ENCODE measurements around the gene MT1G. TPM values are rescaled to one million over a fixed set of nuclear protein-coding genes. Genes with fewer than 3 reads are reported as not detected.
"Not testable (repeated sequence)": the region's sequence is repeated elsewhere in the genome, so short reads cannot be mapped to it uniquely, and the experiment has no call there.

Gene MT1G
- total RNA-seq, 1 donor from 2014 or later, result not detected

DNA sequence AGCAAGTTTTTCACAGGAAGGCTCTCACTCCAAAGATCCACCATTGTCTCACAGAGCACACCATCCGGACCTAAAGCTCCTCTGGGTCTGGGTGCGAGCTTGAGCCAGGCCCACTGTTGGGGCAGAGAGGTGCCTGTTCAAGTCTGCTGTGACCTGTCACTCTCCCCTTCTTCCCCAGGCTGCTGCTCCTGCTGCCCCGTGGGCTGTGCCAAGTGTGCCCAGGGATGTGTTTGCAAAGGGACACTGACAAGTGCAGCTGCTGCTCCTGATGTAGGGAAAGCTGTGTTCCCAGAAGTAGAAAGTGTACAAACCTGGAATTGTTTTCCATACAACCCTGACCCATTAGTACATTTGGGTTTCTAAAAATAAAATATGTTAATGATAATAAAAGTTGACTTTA lies 9.6 kb upstream of the MT1G start:
- Histone ChIP-seq H3K4me1 (ENCODE audit: control insufficient read depth in 3 of 3, insufficient read depth in 3 of 3, low read length in 3 of 3) (peaks cover 18 to 40% (median 39%) of the 10 kb centered on the region in 3 donors), H3K36me3 (ENCODE audit: control insufficient read depth in 3 of 3, insufficient read depth in 3 of 3, low read length in 3 of 3) (no peaks in the 10 kb centered on the region), H3K4me3 (ENCODE audit: low read length in 3 of 3) (no peak overlapping the region), H3K27ac (ENCODE audit: low read depth, low read length) (no peak overlapping the region), H3K27me3 (ENCODE audit: control insufficient read depth in 3 of 3, insufficient read depth in 3 of 3, low read length in 3 of 3) (peaks cover 7 to 9% (median 8%) of the 10 kb centered on the region in 3 donors), H3K9me3 (ENCODE audit: control insufficient read depth in 3 of 3, low read length in 3 of 3) (no peaks in the 10 kb centered on the region), H3K9ac (ENCODE audit: low read depth in 1 of 3, low read length in 3 of 3) (no peak overlapping the region)

DNA sequence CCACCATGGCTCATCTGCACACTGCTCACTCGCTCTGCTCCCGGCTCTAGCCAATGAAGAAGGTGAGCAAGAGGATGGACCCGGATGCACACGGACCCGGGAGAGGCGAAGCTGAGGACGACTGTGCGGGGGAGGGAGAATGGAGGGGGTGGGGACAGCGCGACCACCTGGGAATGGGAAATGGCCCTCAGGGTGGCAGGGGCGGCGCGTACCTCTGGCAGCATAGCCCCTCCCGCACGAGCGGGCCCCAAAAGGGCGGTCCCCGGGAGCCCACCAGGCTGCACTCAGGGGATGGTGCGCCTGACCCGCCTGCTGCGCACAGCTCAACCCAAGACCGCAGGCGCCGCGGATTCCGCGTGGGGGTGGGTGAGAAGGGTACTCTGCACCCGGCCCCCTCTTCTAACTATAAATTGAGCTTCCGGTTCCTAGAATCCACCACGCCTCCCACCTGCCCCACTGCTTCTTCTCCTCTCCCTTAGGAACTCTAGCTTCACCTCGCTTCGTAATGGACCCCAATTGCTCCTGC lies 7.9 kb upstream of the MT1G start:
- no peaks in the 10 kb centered on the region for H3K9me3 ChIP-seq (ENCODE audit: control insufficient read depth in 3 of 3, low read length in 3 of 3)
- no peak overlapping the region for H3K4me3 ChIP-seq (ENCODE audit: low read length in 3 of 3)
- H3K36me3 ChIP-seq (ENCODE audit: control insufficient read depth in 3 of 3, insufficient read depth in 3 of 3, low read length in 3 of 3), result no peaks in the 10 kb centered on the region
- peaks cover 7 to 9% (median 8%) of the 10 kb centered on the region in 3 donors for H3K27me3 ChIP-seq (ENCODE audit: control insufficient read depth in 3 of 3, insufficient read depth in 3 of 3, low read length in 3 of 3)
- peaks cover 11 to 26% (median 25%) of the 10 kb centered on the region in 3 donors for H3K4me1 ChIP-seq (ENCODE audit: control insufficient read depth in 3 of 3, insufficient read depth in 3 of 3, low read length in 3 of 3)
- H3K9ac ChIP-seq (ENCODE audit: low read depth in 1 of 3, low read length in 3 of 3), result no peak overlapping the region
- H3K27ac ChIP-seq (ENCODE audit: low read depth, low read length), result no peak overlapping the region

- H3K27ac ChIP-seq (ENCODE audit: low read depth, low read length); H3K4me3 ChIP-seq (ENCODE audit: low read length in 3 of 3); H3K9ac ChIP-seq (ENCODE audit: low read depth in 1 of 3, low read length in 3 of 3); H3K9me3 ChIP-seq (ENCODE audit: control insufficient read depth in 3 of 3, low read length in 3 of 3); H3K36me3 ChIP-seq (ENCODE audit: control insufficient read depth in 3 of 3, insufficient read depth in 3 of 3, low read length in 3 of 3): not testable (repeated sequence)
- Histone ChIP-seq H3K4me1 (ENCODE audit: control insufficient read depth in 3 of 3, insufficient read depth in 3 of 3, low read length in 3 of 3) (peaks cover 3 to 16% (median 14%) of the 10 kb centered on the region in 3 donors), H3K27me3 (ENCODE audit: control insufficient read depth in 3 of 3, insufficient read depth in 3 of 3, low read length in 3 of 3) (peaks cover 14 to 21% (median 19%) of the 10 kb centered on the region in 3 donors)
Observed at GRCh38 chr16:56674570-56674969, 6.7 kb upstream of the MT1G start.

GRCh38 chr16:56673921-56674320 lies 6.1 kb upstream of the MT1G start:
- peaks cover 0 to 10% (median 7%) of the 10 kb centered on the region in 3 donors for H3K4me1 ChIP-seq (ENCODE audit: control insufficient read depth in 3 of 3, insufficient read depth in 3 of 3, low read length in 3 of 3)
- H3K27me3 ChIP-seq (ENCODE audit: control insufficient read depth in 3 of 3, insufficient read depth in 3 of 3, low read length in 3 of 3), result peaks cover 21 to 27% (median 25%) of the 10 kb centered on the region in 3 donors
- no peak overlapping the region for H3K27ac ChIP-seq (ENCODE audit: low read depth, low read length)
- H3K9me3 ChIP-seq (ENCODE audit: control insufficient read depth in 3 of 3, low read length in 3 of 3), result no peaks in the 10 kb centered on the region
- no peak overlapping the region for H3K4me3 ChIP-seq (ENCODE audit: low read length in 3 of 3)
- H3K9ac ChIP-seq (ENCODE audit: low read depth in 1 of 3, low read length in 3 of 3), result peak overlapping the region in 1 of 3 donors; percentile 6
- no peaks in the 10 kb centered on the region for H3K36me3 ChIP-seq (ENCODE audit: control insufficient read depth in 3 of 3, insufficient read depth in 3 of 3, low read length in 3 of 3)

DNA sequence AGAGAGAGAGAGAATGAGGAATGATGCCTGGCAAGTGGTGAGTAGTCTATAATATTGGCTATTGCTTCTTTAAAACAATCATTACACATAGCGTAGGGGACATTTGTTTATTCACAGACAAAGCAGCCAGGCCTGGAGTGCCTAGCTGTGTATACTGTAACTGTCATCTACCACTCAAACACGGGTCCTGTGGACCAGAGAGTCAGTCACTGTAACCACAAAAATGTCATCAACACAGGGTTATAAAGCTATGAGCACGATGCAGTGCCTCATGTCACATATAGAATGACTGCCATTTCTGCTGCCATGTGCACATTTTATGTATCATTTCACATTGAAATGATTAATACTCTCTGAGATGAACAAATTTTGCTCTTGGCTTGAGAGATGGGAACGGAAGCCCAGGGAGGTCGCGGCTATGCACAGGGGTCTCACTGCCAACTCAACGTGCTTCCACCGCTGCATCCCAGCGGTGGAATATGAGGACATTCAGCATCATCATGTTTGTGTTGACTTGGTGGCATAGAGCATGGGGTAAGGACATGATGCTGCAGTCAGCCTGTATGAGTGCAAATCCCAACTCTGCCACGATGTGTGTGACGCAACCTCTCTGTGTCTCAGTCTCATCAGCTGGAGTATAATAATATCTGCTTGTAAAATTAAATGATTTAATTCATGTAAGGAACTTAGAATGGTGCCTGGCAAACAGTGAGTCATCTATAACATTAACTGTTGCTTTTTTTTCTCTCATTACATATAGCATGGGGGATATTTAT lies 5.1 kb upstream of the MT1G start:
- H3K9me3 ChIP-seq (ENCODE audit: control insufficient read depth in 3 of 3, low read length in 3 of 3), result no peaks in the 10 kb centered on the region
- H3K27me3 ChIP-seq (ENCODE audit: control insufficient read depth in 3 of 3, insufficient read depth in 3 of 3, low read length in 3 of 3), result peaks cover 24 to 35% (median 35%) of the 10 kb centered on the region in 3 donors
- H3K36me3 ChIP-seq (ENCODE audit: control insufficient read depth in 3 of 3, insufficient read depth in 3 of 3, low read length in 3 of 3), result no peaks in the 10 kb centered on the region
- H3K4me3 ChIP-seq (ENCODE audit: low read length in 3 of 3), result no peak overlapping the region
- H3K9ac ChIP-seq (ENCODE audit: low read depth in 1 of 3, low read length in 3 of 3), result no peak overlapping the region
- no peak overlapping the region for H3K27ac ChIP-seq (ENCODE audit: low read depth, low read length)
- peaks cover 0 to 11% (median 9%) of the 10 kb centered on the region in 3 donors for H3K4me1 ChIP-seq (ENCODE audit: control insufficient read depth in 3 of 3, insufficient read depth in 3 of 3, low read length in 3 of 3)

GRCh38 chr16:56672171-56672570 lies 4.3 kb upstream of the MT1G start:
- H3K4me1 ChIP-seq (ENCODE audit: control insufficient read depth in 3 of 3, insufficient read depth in 3 of 3, low read length in 3 of 3), result peaks cover 0 to 14% (median 14%) of the 10 kb centered on the region in 3 donors
- not testable (repeated sequence) for H3K36me3 ChIP-seq (ENCODE audit: control insufficient read depth in 3 of 3, insufficient read depth in 3 of 3, low read length in 3 of 3); H3K4me3 ChIP-seq (ENCODE audit: low read length in 3 of 3); H3K9me3 ChIP-seq (ENCODE audit: control insufficient read depth in 3 of 3, low read length in 3 of 3); H3K9ac ChIP-seq (ENCODE audit: low read depth in 1 of 3, low read length in 3 of 3); H3K27ac ChIP-seq (ENCODE audit: low read depth, low read length)
- peaks cover 24 to 41% (median 40%) of the 10 kb centered on the region in 3 donors for H3K27me3 ChIP-seq (ENCODE audit: control insufficient read depth in 3 of 3, insufficient read depth in 3 of 3, low read length in 3 of 3)

DNA sequence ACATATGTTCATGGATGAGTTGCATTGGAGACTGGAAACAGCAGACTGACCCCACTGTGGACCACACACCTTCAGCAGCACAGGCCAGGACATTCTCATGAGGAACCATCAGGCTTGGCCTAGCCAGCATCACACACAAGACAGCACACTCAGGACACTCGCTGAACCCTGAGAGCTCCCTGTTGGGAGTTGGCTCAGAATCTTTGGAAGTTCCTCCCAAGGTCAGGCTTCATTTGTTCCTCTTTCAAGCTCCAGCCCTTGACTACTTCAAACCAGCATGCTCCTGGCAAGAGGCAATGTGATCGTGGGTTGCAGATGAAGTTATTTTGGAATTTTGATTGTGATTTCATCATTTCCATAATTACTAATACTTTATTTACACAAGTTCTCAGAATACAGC lies 3.8 kb upstream of the MT1G start:
- H3K9ac ChIP-seq (ENCODE audit: low read depth in 1 of 3, low read length in 3 of 3); H3K36me3 ChIP-seq (ENCODE audit: control insufficient read depth in 3 of 3, insufficient read depth in 3 of 3, low read length in 3 of 3); H3K9me3 ChIP-seq (ENCODE audit: control insufficient read depth in 3 of 3, low read length in 3 of 3); H3K27ac ChIP-seq (ENCODE audit: low read depth, low read length); H3K4me3 ChIP-seq (ENCODE audit: low read length in 3 of 3): not testable (repeated sequence)
- peaks cover 0 to 14% (median 14%) of the 10 kb centered on the region in 3 donors for H3K4me1 ChIP-seq (ENCODE audit: control insufficient read depth in 3 of 3, insufficient read depth in 3 of 3, low read length in 3 of 3)
- H3K27me3 ChIP-seq (ENCODE audit: control insufficient read depth in 3 of 3, insufficient read depth in 3 of 3, low read length in 3 of 3), result peaks cover 24 to 43% (median 42%) of the 10 kb centered on the region in 3 donors

GRCh38 chr16:56670620-56670934 lies 2.7 kb upstream of the MT1G start:
- peaks cover 26 to 46% (median 39%) of the 10 kb centered on the region in 3 donors for H3K27me3 ChIP-seq (ENCODE audit: control insufficient read depth in 3 of 3, insufficient read depth in 3 of 3, low read length in 3 of 3)
- H3K9ac ChIP-seq (ENCODE audit: low read depth in 1 of 3, low read length in 3 of 3), result no peak overlapping the region
- no peak overlapping the region for H3K4me3 ChIP-seq (ENCODE audit: low read length in 3 of 3)
- no peaks in the 10 kb centered on the region for H3K36me3 ChIP-seq (ENCODE audit: control insufficient read depth in 3 of 3, insufficient read depth in 3 of 3, low read length in 3 of 3)
- H3K4me1 ChIP-seq (ENCODE audit: control insufficient read depth in 3 of 3, insufficient read depth in 3 of 3, low read length in 3 of 3), result peaks cover 0 to 14% (median 10%) of the 10 kb centered on the region in 3 donors
- no peaks in the 10 kb centered on the region for H3K9me3 ChIP-seq (ENCODE audit: control insufficient read depth in 3 of 3, low read length in 3 of 3)
- H3K27ac ChIP-seq (ENCODE audit: low read depth, low read length), result no peak overlapping the region

DNA sequence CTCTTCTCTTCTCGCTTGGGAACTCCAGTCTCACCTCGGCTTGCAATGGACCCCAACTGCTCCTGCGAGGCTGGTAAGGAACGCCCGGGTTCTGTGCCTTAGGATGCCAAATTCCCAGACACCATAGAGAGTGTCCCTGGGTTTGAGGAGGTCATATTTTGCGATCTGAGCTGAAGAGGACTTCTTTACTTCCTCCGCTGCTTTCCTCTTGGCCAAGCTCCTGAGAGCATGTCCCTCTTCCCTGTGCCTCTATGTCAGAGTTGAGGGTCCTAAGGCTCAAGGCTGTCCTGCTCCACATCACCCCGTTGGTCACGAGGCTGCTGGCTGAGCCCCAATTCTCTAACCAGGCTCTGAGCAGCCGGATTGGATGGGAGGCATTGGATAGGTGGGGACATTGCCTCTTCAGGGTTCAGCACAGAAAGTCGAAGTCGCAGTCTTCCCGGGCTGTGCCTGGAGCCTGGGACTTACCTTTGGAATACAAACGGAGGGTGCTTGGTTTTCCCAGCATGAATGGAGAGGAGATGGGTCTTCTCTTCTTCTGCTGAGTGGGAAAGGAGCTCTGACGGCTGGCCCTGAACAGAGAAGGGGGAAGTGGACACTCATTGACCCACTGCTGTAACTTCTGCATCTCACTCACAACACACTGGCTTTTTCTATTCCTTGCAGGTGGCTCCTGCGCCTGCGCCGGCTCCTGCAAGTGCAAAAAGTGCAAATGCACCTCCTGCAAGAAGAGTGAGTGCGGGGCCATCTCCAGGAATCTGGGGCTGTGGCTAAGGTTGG lies 2.2 kb upstream of the MT1G start:
- H3K4me1 ChIP-seq (ENCODE audit: control insufficient read depth in 3 of 3, insufficient read depth in 3 of 3, low read length in 3 of 3), result peaks cover 0 to 14% (median 10%) of the 10 kb centered on the region in 3 donors
- H3K9me3 ChIP-seq (ENCODE audit: control insufficient read depth in 3 of 3, low read length in 3 of 3), result no peaks in the 10 kb centered on the region
- no peaks in the 10 kb centered on the region for H3K36me3 ChIP-seq (ENCODE audit: control insufficient read depth in 3 of 3, insufficient read depth in 3 of 3, low read length in 3 of 3)
- H3K27me3 ChIP-seq (ENCODE audit: control insufficient read depth in 3 of 3, insufficient read depth in 3 of 3, low read length in 3 of 3), result peaks cover 26 to 43% (median 39%) of the 10 kb centered on the region in 3 donors
- H3K9ac ChIP-seq (ENCODE audit: low read depth in 1 of 3, low read length in 3 of 3), result no peak overlapping the region
- H3K27ac ChIP-seq (ENCODE audit: low read depth, low read length), result no peak overlapping the region
- no peak overlapping the region for H3K4me3 ChIP-seq (ENCODE audit: low read length in 3 of 3)
